ENCODE measurements around the gene ARPC1A. TPM values are rescaled to one million over a fixed set of nuclear protein-coding genes. Genes with fewer than 3 reads are reported as not detected.
"Not testable (repeated sequence)": the region's sequence is repeated elsewhere in the genome, so short reads cannot be mapped to it uniquely, and the experiment has no call there.

Gene ARPC1A
- total and polyA plus RNA-seq, 5 donors: 106 to 148 (median 125) TPM

DNA sequence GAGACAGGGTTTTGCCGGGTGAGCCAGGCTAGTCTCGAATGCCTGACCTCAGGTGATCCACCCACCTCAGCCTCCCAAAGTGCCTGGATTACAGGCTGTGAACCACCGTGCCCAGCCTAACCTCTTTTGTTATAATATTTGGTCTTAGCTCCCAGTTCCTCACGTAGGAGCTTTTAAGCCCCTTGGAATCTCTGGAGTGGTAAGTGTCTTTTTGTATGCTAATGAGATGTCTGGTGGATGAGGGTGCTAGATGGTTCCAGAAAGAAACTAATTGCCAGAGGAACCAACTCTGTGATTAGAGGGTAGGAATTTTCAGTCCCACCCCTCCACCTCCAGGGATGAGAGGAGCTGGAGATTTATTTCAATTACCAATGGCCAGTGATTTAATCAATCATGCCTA is 5.3 kb upstream of the ARPC1A start:
- no peak overlapping the region for H3K4me3 ChIP-seq (ENCODE audit: low read length)
- no peaks in the 10 kb centered on the region for H3K4me1 ChIP-seq (ENCODE audit: control insufficient read depth, insufficient read depth, low read length)
- H3K27me3 ChIP-seq (ENCODE audit: control insufficient read depth, insufficient read depth): no peaks in the 10 kb centered on the region
- H3K9me3 ChIP-seq (ENCODE audit: control insufficient read depth, low read length): no peaks in the 10 kb centered on the region
- no peak for DNase-seq
- WGBS: 59% methylated on average over 4 of the region's 4 CpGs
- no peak overlapping the region for H3K27ac ChIP-seq (ENCODE audit: low read length)
- intact Hi-C loops (cut with DNase I): no loop called here
- ATAC-seq: no peak

DNA sequence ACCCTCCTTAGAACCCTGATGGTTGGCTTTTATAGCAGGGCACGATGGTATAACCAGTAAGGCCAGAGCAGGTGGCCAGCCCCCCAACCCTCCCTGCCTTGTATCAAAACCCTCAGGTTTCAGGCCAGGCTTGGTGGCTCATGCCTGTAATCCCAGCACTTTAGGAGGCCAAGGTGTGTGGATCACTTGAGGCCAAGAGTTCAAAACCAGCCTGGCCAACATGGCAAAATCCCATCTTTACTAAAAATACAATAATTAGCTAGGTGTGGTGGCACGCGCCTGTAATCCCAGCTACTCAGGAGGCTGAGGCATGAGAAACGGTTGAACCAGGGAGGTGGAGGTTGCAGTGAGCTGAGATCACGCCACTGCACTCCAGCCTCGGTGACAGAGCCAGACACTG is 3.0 kb upstream of the ARPC1A start:
- H3K4me1 ChIP-seq (ENCODE audit: control insufficient read depth, insufficient read depth, low read length); H3K9me3 ChIP-seq (ENCODE audit: control insufficient read depth, low read length); H3K27ac ChIP-seq (ENCODE audit: low read length); intact Hi-C loops (cut with DNase I); DNase-seq; ATAC-seq; H3K27me3 ChIP-seq (ENCODE audit: control insufficient read depth, insufficient read depth); H3K4me3 ChIP-seq (ENCODE audit: low read length): not testable (repeated sequence)
- WGBS: 92% methylated on average over 6 of the region's 6 CpGs

DNA sequence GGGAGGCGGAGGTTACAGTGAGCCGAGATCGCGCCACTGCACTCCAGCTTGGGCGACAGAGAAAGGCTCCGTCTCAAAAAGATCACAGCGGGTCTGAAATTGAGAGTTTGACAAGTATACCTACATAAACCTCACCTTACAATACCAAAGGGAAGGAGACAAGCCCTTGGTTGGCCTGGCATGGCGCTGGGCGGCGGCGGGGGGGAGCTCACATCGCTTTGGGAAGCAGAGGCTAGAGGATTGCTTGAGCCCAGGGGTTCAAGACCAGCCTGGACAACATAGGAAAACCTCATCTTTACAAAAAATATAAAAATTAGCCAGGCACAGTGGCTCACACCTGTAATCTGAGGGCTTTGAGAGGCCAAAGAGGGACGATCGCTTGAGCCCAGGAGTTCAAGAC is 1.1 kb upstream of the ARPC1A start:
- no peaks in the 10 kb centered on the region for H3K27me3 ChIP-seq (ENCODE audit: control insufficient read depth, insufficient read depth)
- no peaks in the 10 kb centered on the region for H3K9me3 ChIP-seq (ENCODE audit: control insufficient read depth, low read length)
- intact Hi-C loops (cut with DNase I): no loop called here
- ATAC-seq: no peak
- no peaks in the 10 kb centered on the region for H3K4me1 ChIP-seq (ENCODE audit: control insufficient read depth, insufficient read depth, low read length)
- no peak for DNase-seq
- WGBS: 96% methylated on average over 14 of the region's 14 CpGs
- H3K4me3 ChIP-seq (ENCODE audit: low read length): no peak overlapping the region
- no peak overlapping the region for H3K27ac ChIP-seq (ENCODE audit: low read length)

DNA sequence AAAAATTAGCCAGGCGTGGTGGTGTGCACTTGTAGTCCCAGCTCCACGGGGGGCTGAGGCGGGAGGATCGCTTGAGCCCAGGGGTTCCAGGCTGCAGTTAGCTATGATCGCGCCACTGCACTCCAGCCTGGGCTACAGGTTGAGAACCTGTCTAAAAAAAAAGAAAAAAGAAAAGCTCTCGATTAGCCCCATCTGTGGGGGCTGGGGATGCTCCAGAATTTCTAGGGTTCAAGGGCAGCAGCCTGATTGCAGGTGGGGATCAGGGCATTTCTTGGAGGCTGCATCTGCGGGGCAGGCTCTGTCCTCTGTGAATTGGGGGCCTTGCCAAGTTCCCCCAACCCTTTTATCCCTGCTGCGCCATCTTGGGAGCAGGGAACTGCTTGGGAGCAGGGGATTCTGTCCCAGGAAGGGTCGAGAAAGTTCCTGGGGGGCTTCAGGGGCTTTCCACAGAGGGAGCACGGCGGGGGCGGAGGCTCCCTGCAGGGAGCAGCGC is 651 bp upstream of the ARPC1A start:
- 27% methylated on average over 14 of the region's 14 CpGs for WGBS
- no peaks in the 10 kb centered on the region for H3K9me3 ChIP-seq (ENCODE audit: control insufficient read depth, low read length)
- DNase-seq (no peak), ATAC-seq (peak; percentile 2)
- intact Hi-C loops (cut with DNase I): no loop called here
- H3K27me3 ChIP-seq (ENCODE audit: control insufficient read depth, insufficient read depth): no peaks in the 10 kb centered on the region
- H3K27ac ChIP-seq (ENCODE audit: low read length): no peak overlapping the region
- H3K4me1 ChIP-seq (ENCODE audit: control insufficient read depth, insufficient read depth, low read length): no peaks in the 10 kb centered on the region
- peak overlapping the region; percentile 98 for H3K4me3 ChIP-seq (ENCODE audit: low read length)

DNA sequence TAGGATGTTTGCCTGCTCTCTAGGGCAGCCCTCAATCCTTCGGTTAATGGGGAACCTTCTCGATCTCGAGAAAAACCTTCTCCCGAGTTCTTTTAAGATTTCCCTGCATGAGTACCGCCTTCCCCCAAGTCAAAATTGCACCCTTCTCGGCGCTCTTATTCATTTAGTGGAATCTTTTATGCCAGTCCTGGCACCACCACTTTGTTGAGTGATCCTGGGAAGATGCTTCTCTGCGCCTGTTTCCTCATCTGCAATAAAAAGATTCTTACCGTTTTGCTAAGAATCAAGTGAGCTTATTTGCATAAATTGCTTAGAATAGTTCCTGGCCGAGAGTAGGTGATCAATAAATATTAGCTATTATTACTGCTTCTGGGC is 697 bp downstream of the ARPC1A start:
- no peaks in the 10 kb centered on the region for H3K27me3 ChIP-seq (ENCODE audit: control insufficient read depth, insufficient read depth)
- H3K9me3 ChIP-seq (ENCODE audit: control insufficient read depth, low read length): no peaks in the 10 kb centered on the region
- H3K4me3 ChIP-seq (ENCODE audit: low read length): peak overlapping the region; percentile 98
- no peak for ATAC-seq
- peak overlapping the region; percentile 79 for H3K27ac ChIP-seq (ENCODE audit: low read length)
- no peak for DNase-seq
- WGBS: 2% methylated on average over 10 of the region's 10 CpGs
- intact Hi-C loops (cut with DNase I): no loop called here
- H3K4me1 ChIP-seq (ENCODE audit: control insufficient read depth, insufficient read depth, low read length): peaks cover 3% of the 10 kb centered on the region

DNA sequence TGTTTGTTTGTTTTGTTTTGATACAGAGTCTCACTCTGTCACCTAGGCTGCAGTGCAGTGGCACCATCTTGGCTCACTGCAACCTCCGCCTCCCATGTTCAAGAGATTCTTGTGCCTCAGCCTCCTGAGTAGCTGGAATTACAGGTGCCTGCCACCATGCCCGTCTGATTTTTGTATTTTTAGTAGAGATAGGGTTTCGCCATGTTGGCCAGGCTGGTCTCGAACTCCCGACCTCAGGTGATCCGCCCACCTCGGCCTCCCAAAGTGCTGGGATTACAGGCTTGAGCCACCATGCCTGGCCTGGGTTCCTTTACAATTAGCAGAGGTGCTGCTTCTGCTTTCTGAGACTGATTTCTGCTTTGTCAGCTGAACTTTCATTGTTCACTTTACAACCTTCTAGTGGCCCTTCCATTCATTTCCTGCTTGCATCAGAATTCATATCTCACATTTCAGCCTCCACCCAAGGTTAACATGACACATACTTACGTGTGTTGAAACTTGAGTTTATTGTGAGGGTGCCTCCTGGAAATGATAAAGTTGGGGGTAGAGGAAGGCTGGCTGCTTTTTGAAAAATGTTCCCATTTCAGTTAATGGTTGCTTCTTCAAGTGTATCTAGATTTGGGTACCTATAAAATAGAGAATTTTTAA is 4.7 kb downstream of the ARPC1A start:
- ATAC-seq: peak in 1 of 2 donors; percentile 53
- intact Hi-C loops (cut with DNase I); H3K9me3 ChIP-seq (ENCODE audit: control insufficient read depth, low read length); H3K27me3 ChIP-seq (ENCODE audit: control insufficient read depth, insufficient read depth); H3K4me3 ChIP-seq (ENCODE audit: low read length); H3K4me1 ChIP-seq (ENCODE audit: control insufficient read depth, insufficient read depth, low read length); DNase-seq: not testable (repeated sequence)
- peak overlapping the region; percentile 36 for H3K27ac ChIP-seq (ENCODE audit: low read length)
- 68% methylated on average over 8 of the region's 8 CpGs for WGBS

DNA sequence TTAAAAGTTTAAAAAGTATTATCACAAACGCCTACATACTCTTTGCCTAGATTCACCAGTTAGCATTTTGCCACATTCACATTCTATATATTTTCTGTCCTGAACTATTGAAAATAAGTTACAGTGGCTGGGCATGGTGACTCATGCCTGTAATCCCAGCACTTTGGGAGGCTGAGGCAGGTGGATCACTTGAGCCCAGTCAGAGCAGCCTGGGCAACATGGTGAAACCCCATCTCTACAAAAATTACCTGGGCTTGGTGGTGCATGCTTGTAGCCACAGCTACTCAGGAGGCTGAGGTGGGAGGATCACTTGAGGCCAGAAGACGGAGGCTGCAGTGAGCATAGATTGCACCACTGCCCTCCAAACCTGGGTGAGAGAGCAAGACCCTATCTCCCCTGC is 5.3 kb downstream of the ARPC1A start:
- ATAC-seq (no peak), DNase-seq (no peak)
- H3K27me3 ChIP-seq (ENCODE audit: control insufficient read depth, insufficient read depth): no peaks in the 10 kb centered on the region
- H3K4me3 ChIP-seq (ENCODE audit: low read length): no peak overlapping the region
- H3K27ac ChIP-seq (ENCODE audit: low read length): peak overlapping the region; percentile 19
- intact Hi-C loops (cut with DNase I): no loop called here
- no peaks in the 10 kb centered on the region for H3K9me3 ChIP-seq (ENCODE audit: control insufficient read depth, low read length)
- WGBS: 89% methylated on average over 2 of the region's 2 CpGs
- peaks cover 3% of the 10 kb centered on the region for H3K4me1 ChIP-seq (ENCODE audit: control insufficient read depth, insufficient read depth, low read length)

DNA sequence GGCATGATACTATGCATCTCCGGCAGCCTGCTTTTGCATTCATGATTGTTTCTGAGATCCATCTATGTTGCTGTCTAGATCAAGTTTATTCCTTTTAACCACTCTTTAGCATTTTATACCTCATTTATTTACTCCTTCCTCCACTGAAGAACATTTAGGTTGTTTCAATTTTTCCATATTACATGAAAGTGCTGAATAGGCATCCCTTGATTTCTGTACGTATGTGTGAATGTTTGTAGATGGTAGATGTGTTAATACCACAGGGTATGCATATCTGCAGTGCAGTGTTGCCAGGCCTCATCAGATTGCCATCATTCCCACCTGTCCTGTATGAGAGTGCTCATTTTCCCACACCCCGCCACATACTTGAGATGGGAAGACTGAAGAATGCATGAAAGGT is 13.9 kb downstream of the ARPC1A start:
- WGBS: 91% methylated on average over 3 of the region's 3 CpGs

DNA sequence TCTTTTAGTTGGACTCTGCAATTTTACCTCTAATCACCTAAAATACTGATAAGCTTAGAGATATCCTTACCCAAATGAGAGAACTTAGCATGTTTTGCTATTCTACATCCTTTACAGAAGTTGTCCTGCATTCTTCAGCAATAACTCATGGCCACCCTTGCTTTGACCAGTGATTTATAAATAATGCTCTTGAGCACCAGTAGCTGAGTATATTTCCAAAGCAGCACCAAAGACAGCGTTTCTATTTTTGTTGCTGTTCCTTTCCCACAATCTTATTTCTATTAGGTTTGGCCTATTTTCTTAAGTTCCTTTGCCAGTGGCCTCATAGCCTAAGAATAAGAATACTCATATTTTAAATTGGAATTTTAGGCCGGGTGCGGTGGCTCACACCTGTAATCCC is 15.0 kb downstream of the ARPC1A start:
- ATAC-seq: no peak
- no peaks in the 10 kb centered on the region for H3K27me3 ChIP-seq (ENCODE audit: control insufficient read depth, insufficient read depth)
- no peak overlapping the region for H3K4me3 ChIP-seq (ENCODE audit: low read length)
- H3K9me3 ChIP-seq (ENCODE audit: control insufficient read depth, low read length): no peaks in the 10 kb centered on the region
- intact Hi-C loops (cut with DNase I): no loop called here
- WGBS: 86% methylated on average over 3 of the region's 3 CpGs
- H3K27ac ChIP-seq (ENCODE audit: low read length): no peak overlapping the region
- no peak for DNase-seq
- H3K4me1 ChIP-seq (ENCODE audit: control insufficient read depth, insufficient read depth, low read length): no peaks in the 10 kb centered on the region

More for the DNA sequence above, 13.9 kb downstream of the ARPC1A start:
- H3K4me1 ChIP-seq (ENCODE audit: control insufficient read depth, insufficient read depth, low read length): no peaks in the 10 kb centered on the region
- no peak overlapping the region for H3K4me3 ChIP-seq (ENCODE audit: low read length)
- no peak overlapping the region for H3K27ac ChIP-seq (ENCODE audit: low read length)
- H3K9me3 ChIP-seq (ENCODE audit: control insufficient read depth, low read length): no peaks in the 10 kb centered on the region
- ATAC-seq (no peak), DNase-seq (no peak)
- H3K27me3 ChIP-seq (ENCODE audit: control insufficient read depth, insufficient read depth): no peaks in the 10 kb centered on the region
- intact Hi-C loops (cut with DNase I): no loop called here

DNA sequence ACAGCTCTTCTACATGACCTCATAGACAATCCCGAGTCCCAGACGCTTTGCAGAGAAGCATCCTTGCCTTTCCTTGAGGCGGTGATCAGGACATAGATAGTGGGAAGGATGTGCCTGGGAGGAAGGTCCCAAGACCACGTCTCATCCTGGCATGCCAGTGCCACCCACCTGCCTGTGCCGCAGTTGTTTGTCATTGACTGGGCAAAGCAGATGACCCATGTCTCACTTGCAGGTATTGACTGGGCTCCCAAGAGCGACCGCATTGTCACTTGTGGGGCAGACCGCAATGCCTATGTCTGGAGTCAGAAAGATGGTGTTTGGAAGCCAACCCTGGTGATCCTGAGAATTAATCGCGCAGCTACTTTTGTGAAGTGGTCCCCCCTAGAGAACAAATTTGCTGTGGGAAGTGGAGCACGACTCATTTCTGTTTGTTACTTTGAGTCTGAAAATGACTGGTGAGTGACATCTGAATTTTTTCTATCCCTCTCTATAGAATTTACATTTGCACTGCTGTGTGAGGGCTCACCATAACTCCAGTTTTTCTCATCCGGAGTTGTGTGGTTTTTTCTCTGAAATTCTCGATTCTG is 18.5 kb downstream of the ARPC1A start:
- 92% methylated on average over 13 of the region's 13 CpGs for WGBS
- no peak overlapping the region for H3K27ac ChIP-seq (ENCODE audit: low read length)
- H3K9me3 ChIP-seq (ENCODE audit: control insufficient read depth, low read length): no peaks in the 10 kb centered on the region
- intact Hi-C loops (cut with DNase I): no loop called here
- DNase-seq (no peak), ATAC-seq (no peak)
- H3K4me1 ChIP-seq (ENCODE audit: control insufficient read depth, insufficient read depth, low read length): no peaks in the 10 kb centered on the region
- no peaks in the 10 kb centered on the region for H3K27me3 ChIP-seq (ENCODE audit: control insufficient read depth, insufficient read depth)
- no peak overlapping the region for H3K4me3 ChIP-seq (ENCODE audit: low read length)

DNA sequence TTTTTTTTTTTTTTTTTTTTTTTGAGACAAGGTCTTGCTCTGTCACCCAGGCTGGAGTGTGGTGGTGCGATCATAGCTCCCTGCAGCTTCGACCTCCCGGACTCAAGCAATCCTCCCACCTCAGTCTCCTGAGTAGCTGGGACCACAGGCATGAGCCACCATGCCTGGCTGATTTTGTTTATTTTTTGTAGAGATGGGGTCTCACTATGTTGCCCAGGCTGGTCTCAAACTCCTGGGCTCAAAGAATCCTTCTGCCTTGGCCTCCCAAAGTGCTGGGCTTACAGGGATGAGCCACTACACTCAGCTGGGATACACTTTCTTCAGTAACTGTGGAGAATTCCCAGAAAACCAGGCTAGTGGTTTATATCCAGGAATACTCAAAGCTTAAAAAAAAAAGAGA is 24.9 kb downstream of the ARPC1A start:
- ATAC-seq; H3K27me3 ChIP-seq (ENCODE audit: control insufficient read depth, insufficient read depth); H3K27ac ChIP-seq (ENCODE audit: low read length); intact Hi-C loops (cut with DNase I); H3K9me3 ChIP-seq (ENCODE audit: control insufficient read depth, low read length); H3K4me1 ChIP-seq (ENCODE audit: control insufficient read depth, insufficient read depth, low read length); H3K4me3 ChIP-seq (ENCODE audit: low read length); DNase-seq: not testable (repeated sequence)
- WGBS: 97% methylated on average over 3 of the region's 3 CpGs
